Inferior parietal cortex (tissue), 1 donor: ENCODE results near the gene LCP2.
"Not testable (repeated sequence)": the region's sequence is repeated elsewhere in the genome, so short reads cannot be mapped to it uniquely, and the experiment has no call there.

ENCODE experiments used
- DNase-seq: peaks from one replicate; pipeline ENCODE4 v3.0.0-alpha.2; 2016; ENCODE audit errors: extremely low spot score

Gene LCP2

DNA sequence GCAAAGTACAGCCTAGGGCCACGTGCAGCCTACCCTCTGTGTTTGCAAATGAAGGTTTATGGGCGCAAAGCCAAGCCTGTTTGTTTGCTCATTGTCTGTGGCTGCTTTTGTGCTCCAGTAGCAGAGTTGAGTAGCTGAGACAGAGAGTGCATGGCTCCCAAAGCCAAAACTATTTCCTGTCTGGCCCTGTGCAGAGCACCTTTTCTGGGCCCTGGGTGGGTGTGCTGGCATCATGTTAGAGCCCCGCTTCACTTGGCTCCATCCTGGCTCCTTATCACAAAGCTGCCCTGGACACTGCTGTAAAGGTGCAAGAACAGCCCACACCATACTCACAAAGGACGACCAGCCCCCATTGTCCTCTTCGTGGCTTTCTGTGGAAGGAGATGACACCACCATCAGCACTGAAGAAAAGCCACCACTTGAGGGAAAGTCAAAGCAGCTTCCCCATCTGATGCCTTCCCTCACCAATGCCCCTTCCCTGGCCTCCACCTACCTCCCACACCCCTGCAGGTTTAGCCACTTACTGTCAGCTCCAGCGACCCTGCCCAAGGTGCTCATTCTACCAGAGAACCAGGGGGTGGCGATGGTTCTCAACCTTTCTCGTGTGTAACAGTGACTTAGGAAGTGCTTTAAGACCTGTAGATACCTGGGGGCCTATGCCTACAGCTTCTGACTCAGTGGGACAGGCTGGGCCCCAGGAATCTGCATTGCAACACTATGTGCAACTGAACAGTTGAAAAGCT is 23.4 kb downstream of the LCP2 start:
- DNase-seq: peak; percentile 27

DNA sequence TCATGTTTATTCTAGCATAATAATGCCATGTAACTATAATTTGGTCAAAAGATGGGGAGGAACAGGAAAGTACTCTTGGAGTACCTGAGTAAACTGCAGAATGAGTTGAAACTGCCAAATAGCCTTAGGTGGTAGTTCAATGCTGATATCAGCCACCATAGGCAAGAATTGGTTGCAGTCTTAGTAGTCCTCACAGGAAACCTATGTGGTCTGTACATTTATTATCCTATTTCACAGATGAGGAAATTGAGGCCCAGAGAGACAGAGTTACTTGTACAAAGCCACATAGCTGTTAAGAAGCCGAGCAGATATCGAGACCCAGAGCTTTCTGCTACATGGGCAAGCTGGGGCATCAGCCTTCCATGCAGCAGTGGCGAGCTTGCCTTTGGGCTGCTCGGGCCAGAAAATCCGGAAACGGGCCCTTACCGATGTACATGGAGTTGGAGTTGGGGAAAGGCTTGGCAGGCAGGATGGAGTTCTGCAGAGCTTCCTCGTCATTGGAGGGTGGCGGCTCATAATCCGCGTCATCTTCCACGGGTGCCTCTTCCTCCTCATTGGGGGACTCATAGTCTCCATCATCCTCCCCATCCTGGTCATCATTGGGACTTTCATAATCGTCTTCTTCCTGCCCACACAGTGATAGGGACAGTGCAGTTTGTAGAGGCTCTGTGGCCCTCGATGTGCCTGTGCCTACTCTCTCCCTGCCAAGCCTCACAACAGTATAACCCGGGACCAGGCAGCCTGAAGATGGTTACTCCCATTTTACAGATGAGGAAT is 27.1 kb downstream of the LCP2 start:
- no peak for DNase-seq

DNA sequence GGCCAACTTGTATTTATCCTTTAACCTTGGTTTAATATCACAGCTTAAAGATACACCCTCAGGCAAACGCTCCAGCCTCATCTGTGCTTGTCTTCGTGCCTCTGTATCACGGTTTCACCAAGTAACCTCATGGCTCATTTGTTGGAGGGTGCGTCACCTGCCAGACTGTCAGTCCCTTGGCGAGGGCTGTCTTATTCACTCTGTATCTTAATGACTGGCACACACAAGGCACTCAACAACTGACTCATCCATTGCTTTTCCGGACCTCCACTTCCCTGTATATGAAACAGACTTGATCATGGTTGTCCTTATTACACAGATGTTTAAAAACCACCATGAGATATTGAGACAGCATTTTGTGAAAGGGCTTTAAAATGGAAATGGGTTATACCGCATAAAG is 28.0 kb downstream of the LCP2 start:
- no peak for DNase-seq

DNA sequence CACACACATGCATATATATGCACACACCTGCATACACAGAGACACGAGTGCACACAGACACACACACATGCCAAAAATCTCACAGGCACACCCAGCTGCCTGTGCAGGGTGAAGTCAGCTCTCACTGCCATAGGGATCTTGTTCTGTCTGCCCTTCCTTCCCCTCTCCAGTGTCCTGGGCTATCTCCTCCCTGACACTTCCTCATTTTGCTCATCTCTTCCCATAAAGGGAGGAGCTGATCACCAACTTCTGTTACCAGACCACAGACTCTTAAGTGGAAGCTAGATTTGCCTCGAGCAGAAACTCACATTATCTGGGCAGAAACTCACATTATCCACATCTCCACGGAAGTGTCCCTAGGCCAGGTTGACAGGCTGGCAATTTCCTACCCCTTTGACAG is 28.7 kb downstream of the LCP2 start:
- DNase-seq: peak; percentile 40

DNA sequence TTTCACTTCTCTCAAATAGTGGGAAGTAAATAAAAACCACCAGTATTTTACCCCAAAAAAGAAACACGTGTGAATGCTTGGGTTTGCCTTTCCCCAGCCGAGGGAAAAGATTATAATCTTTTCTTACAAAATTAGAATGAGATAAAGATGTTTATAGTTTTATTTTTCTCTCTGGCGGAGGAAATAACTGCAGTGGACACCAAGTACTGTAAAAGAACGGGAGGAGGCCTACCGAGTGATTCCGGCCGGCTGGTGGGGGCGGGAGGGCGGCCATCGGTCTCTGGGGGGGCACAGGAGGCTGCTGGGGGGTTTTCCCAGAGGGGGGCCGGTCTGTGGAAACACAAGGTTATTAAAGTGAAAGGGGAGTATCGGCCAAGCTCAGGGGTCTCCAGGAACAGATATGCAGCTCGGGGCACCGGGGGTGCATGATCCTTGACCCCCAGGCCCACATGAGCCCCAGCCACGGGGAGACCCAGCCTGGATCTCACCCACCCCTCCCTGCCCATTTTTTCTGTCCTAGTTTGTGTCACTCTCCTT is 29.4 kb downstream of the LCP2 start:
- DNase-seq: no peak

DNA sequence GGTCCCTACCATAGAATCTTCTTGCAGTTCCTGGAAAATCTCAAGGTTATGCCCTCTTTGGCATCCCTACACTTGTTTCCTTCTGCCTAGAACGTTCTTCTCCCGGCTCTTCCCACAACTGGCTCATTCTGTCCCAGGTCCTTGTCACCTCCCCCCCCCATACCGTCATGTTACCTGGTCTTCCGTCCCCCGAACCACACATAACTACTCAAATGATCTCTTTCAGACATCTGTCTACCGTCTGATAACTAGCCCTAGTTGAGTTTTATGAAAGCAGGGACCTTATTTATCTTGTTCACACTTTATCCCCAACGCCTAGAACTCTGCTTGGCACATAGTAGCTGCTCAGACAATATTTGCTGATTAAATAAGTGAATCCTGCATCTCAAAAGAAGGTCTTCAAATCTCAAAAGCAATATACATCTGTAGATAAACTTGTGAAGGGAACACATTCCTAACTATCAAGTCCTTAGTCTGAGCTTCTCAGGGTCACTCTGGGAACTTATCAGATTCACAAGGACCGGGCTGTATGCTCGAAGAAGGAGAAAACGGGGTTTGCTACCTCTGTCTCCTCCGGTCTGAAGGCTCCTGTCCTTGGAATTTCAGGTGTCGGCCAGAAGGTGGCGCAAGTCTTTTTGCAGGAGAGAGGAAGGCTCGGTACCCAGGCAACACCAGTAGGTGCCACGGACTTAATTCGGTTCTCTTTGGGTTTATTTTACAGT is 30.0 kb downstream of the LCP2 start:
- peak; percentile 89 for DNase-seq

- no peak for DNase-seq
Measured at GRCh38 chr5:170266570-170267381, 30.8 kb downstream of the LCP2 start.

DNA sequence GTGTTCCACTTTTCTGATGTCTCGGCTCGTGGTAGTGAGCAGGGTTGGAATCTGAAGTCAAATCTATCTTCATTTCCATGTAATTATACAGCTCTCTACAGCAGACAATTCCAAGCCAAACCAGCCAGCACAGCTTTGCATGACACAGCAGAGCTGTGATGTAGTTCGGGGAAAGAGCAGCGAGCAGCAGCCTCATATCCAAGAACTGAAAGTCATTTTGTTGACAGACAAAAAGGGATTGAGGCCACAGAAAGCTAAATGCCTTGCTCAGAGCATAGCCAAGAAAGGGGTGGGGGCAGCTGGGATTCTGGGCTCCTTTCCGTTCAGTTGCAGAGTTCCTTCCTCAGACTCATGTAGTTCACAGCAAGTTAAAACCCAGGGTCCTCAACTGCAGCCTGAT is 32.1 kb downstream of the LCP2 start:
- peak; percentile 84 for DNase-seq

DNA sequence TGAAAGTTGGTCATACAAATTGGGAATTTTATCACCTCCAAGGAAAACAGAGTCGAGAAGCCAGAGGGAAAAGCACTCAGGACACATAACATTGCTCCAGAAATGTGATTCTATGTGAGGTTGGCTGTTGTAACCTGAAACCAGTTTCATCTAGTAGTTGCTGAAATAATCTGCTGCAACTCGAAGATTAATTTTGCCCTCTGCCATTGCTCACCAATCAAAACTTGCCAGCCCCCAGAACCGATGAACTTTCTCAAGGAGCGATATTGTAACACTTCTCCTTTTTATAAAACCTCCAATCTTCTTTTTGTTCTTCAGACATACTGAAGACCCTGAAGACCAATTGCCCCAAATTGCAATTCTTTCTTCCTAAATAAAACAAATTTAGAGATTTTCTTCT is 33.7 kb downstream of the LCP2 start:
- DNase-seq: no peak

- DNase-seq: no peak
Measured at GRCh38 chr5:170262061-170263045, 35.2 kb downstream of the LCP2 start.

- no peak for DNase-seq
Measured at GRCh38 chr5:170261528-170262043, 36.0 kb downstream of the LCP2 start.

DNA sequence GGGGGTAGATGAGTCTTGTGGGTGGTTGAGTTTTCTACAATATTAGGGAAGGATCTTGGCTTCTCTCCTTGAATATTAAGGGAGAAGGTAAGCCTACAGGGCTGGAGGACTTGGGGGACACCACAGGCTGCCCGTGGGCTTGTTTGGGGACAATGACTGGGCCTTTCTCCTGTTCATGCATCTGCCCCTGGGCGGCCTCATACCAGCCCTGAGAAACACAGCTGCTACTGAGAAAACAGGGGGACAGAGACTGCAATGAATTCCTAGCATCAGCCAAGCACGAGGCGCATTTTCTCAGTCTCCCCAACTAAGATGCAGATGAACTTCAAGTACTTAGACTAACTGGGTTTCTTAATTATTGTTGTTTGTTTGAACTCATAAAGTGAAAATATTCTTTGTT is 40.2 kb downstream of the LCP2 start:
- no peak for DNase-seq

DNA sequence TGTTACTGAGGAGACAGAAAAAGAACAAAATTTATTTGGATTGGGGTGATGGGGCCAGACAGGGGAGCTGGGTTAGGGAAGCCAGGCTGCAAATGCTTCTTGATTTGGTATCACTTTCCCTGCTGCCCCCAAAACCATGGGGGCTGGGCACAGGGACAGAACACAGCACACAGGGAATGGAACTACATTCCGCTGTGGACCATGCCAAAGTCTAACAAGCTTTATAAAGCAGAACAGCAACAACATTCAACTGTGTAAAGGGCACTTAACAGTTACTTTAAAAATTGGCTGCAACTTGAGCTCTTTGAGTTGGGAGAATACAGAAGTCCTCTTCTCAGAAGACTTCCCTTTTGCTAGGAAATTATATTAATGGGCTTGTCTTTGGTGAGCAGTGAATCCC is 41.0 kb downstream of the LCP2 start:
- no peak for DNase-seq

DNA sequence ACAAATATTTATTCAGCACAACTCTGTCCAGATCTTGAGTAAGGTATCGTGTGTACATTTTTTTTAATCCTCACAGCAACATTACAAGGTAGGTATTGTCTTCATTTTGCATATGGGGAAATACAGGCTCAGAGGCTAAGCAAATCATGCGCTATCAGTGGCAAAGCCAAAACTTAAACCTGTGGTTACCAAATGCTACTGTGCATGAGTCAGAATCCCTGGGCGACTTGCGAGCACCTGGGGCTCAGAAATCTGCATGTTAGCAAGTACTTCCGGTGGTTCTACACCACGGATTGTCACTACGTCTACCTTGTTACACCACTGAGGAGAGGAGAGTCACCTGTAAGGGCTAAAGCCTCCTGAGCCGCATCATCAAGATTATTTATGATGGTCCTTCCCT is 43.5 kb downstream of the LCP2 start:
- DNase-seq: no peak

DNA sequence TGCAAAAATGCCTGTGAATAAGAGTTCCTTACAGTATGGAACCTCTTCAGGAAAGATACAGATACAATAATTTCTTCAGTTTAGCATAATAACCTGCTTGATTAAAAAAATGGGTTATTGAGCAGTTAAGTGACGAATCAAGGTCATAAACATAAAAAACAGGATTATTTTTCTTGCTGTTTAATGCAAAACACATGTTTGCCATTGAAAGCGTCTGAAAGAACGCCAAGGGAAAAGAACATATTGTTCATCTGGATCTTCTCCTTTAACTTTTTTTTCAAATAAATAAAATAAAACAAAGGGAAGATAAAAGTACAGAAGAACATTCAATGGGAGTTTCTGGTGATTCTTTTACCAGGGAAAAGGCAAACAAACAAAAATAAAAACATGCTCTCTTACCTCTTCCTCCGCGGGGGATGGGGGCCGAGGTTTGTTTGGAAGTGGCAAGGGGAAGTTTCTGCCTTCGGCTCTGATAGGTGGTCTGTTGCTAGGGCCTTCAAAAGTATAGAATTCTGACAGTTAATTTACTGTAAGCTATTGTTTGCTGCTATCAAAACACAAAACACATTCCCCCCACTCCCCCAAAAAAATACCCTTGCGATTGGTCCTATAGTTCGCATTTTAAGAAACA is 44.7 kb downstream of the LCP2 start:
- no peak for DNase-seq

GRCh38 chr5:170252109-170252508 is 45.5 kb downstream of the LCP2 start:
- DNase-seq: no peak

GRCh38 chr5:170251462-170251861 is 46.1 kb downstream of the LCP2 start:
- no peak for DNase-seq

DNA sequence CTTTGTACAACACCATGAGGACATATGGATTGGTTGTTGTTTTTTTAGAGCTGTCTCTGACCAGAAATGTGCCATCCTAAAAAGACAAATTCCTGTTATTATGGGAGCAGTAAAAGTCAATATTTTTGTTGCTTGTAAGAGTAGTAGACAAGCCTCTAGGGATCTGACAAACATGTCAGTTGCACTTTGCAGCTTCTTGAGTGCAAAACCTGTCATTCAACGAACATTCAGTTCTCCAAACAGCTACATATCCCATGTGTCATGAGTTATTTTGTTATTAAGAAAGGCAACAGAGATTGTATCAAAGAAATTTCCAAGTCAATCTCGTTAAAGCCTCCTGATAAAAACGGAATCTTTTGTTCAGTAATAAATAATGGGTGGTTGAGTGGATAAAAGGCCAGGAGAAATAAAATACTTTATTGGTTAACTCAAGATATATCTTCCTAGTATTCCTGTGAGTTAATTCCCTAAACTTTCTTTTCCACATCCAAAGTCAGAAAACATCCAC is 46.7 kb downstream of the LCP2 start:
- DNase-seq: no peak

GRCh38 chr5:170249355-170249754 is 48.2 kb downstream of the LCP2 start:
- no peak for DNase-seq

- DNase-seq: not testable (repeated sequence)
Measured at GRCh38 chr5:170248931-170249227, 48.7 kb downstream of the LCP2 start.
